AG04449 (cell line): ENCODE results near the gene SFXN1.

ENCODE experiments used
- CTCF ChIA-PET: fragments of 350-600 bp; formaldehyde crosslinking; extraction: SDS; loops from one replicate; lab custom pipeline; 2021; ENCODE audit warnings: antibody characterized with exemption; lab: Yijun Ruan, JAX
- POLR2A ChIA-PET: fragments of 400-600, 350-600 bp; formaldehyde crosslinking; extraction: SDS; loops from one replicate; lab custom pipeline; 2020; ENCODE audit warnings: antibody characterized with exemption, inconsistent platforms; lab: Yijun Ruan, JAX
- DNase-seq: peaks from one replicate; pipeline ENCODE4 v3.0.0-alpha.2; 2010; ENCODE audit warnings: low read depth, low spot score
- H3K4me3 ChIP-seq: 2 replicates; pipeline ENCODE4 v1.5.1; 2011; ENCODE audit warnings: low read depth, mild to moderate bottlenecking, control low read depth, low read length
- CTCF ChIP-seq: IDR thresholded peaks from one replicate; pipeline ENCODE4 v1.5.1; 2011; ENCODE audit warnings: mild to moderate bottlenecking, moderate library complexity, low read length, control low read depth, inconsistent platforms; ENCODE audit not compliant: insufficient read depth; ENCODE audit errors: missing control alignments

SFXN1 gene

DNA sequence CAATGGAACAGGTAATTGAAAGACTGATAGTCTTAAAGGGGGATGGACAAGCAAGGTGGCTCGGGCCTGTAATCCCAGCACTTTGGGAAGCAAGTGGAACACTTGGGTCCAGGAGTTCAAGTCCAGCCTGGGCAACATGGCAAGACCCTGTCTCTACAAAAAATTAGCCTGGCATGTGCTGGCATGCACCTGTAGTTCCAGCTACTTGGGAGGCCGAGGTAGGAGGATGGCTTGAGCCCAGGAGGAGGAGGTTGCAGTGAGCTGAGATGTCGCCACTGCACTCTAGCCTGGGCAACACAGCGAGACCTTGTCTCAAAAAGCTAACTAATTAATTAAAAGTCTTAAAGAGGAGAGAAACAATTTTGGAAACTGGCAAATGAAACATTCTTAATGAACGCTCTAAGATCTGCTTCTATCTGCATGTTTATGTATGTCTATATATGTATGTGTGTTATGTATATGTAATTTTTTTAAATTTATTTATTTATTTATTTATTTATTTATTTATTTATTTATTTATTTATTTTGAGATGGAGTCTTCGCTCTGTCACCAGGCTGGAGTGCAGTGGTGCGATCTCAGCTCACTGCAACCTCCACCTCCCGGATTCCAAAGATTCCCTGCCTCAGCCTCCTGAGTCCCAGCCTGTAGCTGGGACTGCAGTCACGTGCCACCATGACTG, 80.6 kb downstream of the SFXN1 start:
- H3K4me3 ChIP-seq, result no peak overlapping the region
- DNase-seq, result no peak
- POLR2A ChIA-PET, result no interaction called here
- CTCF ChIA-PET, result no interaction called here
- no peak for TF ChIP-seq CTCF

DNA sequence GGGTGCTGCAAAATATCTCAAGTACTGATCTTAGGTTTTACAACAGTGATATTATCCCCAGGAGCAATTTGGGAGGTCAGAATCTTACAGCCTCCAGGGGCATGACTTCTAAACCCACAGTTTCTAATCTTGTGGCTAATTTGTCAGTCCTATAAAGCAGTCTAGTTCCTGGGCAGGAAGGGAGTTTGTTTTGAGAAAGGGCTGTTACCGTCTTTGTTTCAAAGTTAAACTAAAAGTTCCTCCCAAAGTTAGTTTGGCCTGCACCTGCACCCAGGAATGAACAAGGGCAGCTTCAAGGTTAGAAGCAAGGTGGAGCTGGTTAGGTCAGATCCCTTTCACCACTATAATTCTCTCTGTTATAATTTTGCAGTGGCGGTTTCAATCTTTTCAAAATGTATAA, 81.7 kb downstream of the SFXN1 start:
- no peak for DNase-seq
- POLR2A ChIA-PET, result no interaction called here
- H3K4me3 ChIP-seq, result no peak overlapping the region
- no peak for TF ChIP-seq CTCF
- CTCF ChIA-PET, result no interaction called here

DNA sequence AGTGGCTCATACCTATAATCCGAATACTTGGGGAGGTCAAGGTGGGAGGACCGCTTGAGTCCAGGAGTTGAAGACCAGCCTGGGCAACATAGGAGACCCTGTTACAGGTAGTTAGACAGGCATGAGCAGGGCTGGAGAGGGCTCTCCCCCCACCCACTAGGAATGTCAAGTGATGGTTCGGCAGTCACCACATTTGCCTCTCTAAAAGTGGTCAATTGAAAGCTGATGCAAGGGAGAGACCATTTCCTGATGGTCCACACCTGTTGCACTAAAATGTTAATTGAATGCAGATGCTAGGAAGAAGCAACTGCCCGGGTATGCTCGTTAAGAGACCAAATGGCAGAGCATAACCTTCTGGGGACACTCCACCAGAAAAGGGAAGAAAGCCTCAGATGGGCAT, 82.7 kb downstream of the SFXN1 start:
- no peak for TF ChIP-seq CTCF
- DNase-seq, result no peak
- POLR2A ChIA-PET, result no interaction called here
- CTCF ChIA-PET, result no interaction called here
- H3K4me3 ChIP-seq, result no peak overlapping the region

- ChIA-PET CTCF (interaction anchor here (1.0 kb wide), 1 partner anchor 31 kb away, joined by 3 read pairs; no protein-coding TSS in a partner anchor), POLR2A (no interaction called here)
- TF ChIP-seq CTCF, result no peak
- no peak for DNase-seq
- no peak overlapping the region for H3K4me3 ChIP-seq
Measured at GRCh38 chr5:175564716-175565115, 86.4 kb downstream of the SFXN1 start.

DNA sequence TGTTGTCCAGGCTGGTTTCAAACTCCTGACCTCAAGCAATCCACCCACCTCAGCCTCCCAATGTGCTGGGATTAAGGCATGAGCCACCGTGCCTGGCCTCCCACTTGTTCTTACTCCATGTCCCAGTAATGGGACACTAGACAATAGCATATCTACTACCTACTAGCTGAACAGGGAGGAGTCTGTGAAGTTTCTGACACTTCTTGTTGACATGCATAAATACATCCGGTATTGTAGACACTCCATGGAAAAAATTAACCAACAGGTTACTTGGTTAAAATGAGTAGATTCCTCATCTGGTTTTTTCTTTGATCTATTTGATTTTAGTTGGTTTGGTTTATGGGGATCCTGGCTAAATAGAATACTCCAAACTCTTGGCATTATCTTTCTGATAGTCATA, 88.3 kb downstream of the SFXN1 start:
- ChIA-PET POLR2A (no interaction called here), CTCF (no interaction called here)
- no peak for TF ChIP-seq CTCF
- DNase-seq, result no peak
- H3K4me3 ChIP-seq, result no peak overlapping the region

- H3K4me3 ChIP-seq, result no peak overlapping the region
- CTCF ChIA-PET, result no interaction called here
- POLR2A ChIA-PET, result no interaction called here
- TF ChIP-seq CTCF, result no peak
- no peak for DNase-seq
Measured at GRCh38 chr5:175567954-175568353, 89.6 kb downstream of the SFXN1 start.
